MG63 (cell line): Measurements from ENCODE around the gene RIPOR2. TPM values are rescaled to one million over a fixed set of nuclear protein-coding genes. Genes with fewer than 3 reads are reported as not detected.
A peak's percentile ranks its signal among the peaks of the same experiment; 100 is the strongest.

Experiments
- DNase-seq: peaks from one replicate; pipeline ENCODE4 v3.0.0-alpha.2; 2020
- H3K27me3 ChIP-seq: fragments of 250-450 bp; sonication (Bioruptor Pico); 2 replicates; pipeline ENCODE4 v1.5.1; 2020; ENCODE audit warnings: mild to moderate bottlenecking, moderate library complexity
- H3K36me3 ChIP-seq: fragments of 250-450 bp; sonication (Bioruptor Pico); 2 replicates; pipeline ENCODE4 v1.5.1; 2020; ENCODE audit warnings: mild to moderate bottlenecking, moderate library complexity
- H3K4me3 ChIP-seq: fragments of 250-450 bp; sonication (Bioruptor Pico); 2 replicates; pipeline ENCODE4 v1.5.1; 2020; ENCODE audit warnings: mild to moderate bottlenecking, moderate library complexity
- H3K9me3 ChIP-seq: fragments of 250-450 bp; sonication (Bioruptor Pico); 2 replicates; pipeline ENCODE4 v1.5.1; 2020; ENCODE audit warnings: mild to moderate bottlenecking, moderate library complexity
- total RNA-seq: library from RNA; depleted of rRNA; stranded (reverse); fragments of >200 nt; shearing (Covaris generic); gene quantifications from 2 replicates; pipeline ENCODE4 v1.2.3, GENCODE V29; 2014; ENCODE audit warnings: low replicate concordance

Gene RIPOR2
- total RNA-seq, 1 experiment from 2014 or later: 0.40 TPM

DNA sequence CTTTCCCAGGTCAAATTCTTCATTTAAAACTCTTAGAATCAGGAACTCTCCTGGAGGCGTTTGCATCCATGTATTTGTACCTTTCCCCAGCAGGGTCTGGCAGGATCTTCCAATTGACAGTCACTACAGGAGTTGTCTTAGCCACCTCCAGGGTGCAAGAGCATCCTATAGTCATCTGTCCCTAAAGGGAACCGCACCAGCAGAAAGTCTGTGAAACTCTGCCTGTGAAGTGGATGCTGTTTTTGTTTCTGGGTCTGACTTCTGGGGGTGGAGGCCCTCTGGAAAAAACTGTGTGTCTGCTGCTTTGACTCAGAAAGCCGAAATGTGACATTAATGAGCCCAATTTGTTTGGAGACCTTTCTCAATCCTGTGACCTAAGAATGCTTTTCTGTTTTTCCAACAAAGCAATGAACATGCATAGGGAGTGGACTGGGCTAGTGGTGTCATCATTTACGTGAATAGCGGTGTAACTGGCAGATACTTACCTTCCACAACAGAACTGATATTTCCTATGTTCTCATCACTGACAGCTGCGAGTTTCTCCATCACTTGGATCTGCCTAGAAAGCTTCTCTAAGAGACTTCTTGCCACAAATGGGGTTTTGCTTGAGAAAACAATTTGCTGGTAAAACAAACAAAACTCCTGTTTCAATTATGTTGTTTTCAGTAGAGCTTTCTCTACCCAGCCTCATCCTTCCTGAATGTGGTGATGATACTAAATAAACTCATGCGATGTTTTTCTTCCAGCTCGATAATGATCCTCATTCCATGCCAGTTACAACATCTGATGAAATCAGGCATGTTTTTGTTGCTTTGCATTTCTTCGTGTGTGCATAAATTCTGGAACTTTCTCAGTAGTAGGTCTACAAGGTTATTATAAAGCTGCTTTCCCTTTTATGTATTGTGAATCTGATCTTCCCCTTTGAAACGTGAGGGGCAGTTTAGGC lies 103.7 kb downstream of the RIPOR2 start:
- no peak for DNase-seq
- no peaks in the 10 kb centered on the region for H3K27me3 ChIP-seq
- no peaks in the 10 kb centered on the region for H3K9me3 ChIP-seq
- H3K4me3 ChIP-seq: no peak overlapping the region
- no peaks in the 10 kb centered on the region for H3K36me3 ChIP-seq

GRCh38 chr6:24829657-24830056 lies 106.1 kb downstream of the RIPOR2 start:
- no peaks in the 10 kb centered on the region for H3K27me3 ChIP-seq
- no peak overlapping the region for H3K4me3 ChIP-seq
- H3K9me3 ChIP-seq: no peaks in the 10 kb centered on the region
- no peaks in the 10 kb centered on the region for H3K36me3 ChIP-seq
- no peak for DNase-seq

- H3K36me3 ChIP-seq: no peaks in the 10 kb centered on the region
- no peaks in the 10 kb centered on the region for H3K27me3 ChIP-seq
- DNase-seq: no peak
- no peak overlapping the region for H3K4me3 ChIP-seq
- H3K9me3 ChIP-seq: no peaks in the 10 kb centered on the region
Measured at GRCh38 chr6:24827970-24828369, 107.8 kb downstream of the RIPOR2 start.

GRCh38 chr6:24827162-24827561 lies 108.6 kb downstream of the RIPOR2 start:
- no peak overlapping the region for H3K4me3 ChIP-seq
- H3K9me3 ChIP-seq: no peaks in the 10 kb centered on the region
- no peak for DNase-seq
- no peaks in the 10 kb centered on the region for H3K36me3 ChIP-seq
- no peaks in the 10 kb centered on the region for H3K27me3 ChIP-seq

- H3K9me3 ChIP-seq: no peaks in the 10 kb centered on the region
- H3K4me3 ChIP-seq: no peak overlapping the region
- H3K36me3 ChIP-seq: no peaks in the 10 kb centered on the region
- DNase-seq: no peak
- no peaks in the 10 kb centered on the region for H3K27me3 ChIP-seq
Measured at GRCh38 chr6:24825130-24825630, 110.6 kb downstream of the RIPOR2 start.

DNA sequence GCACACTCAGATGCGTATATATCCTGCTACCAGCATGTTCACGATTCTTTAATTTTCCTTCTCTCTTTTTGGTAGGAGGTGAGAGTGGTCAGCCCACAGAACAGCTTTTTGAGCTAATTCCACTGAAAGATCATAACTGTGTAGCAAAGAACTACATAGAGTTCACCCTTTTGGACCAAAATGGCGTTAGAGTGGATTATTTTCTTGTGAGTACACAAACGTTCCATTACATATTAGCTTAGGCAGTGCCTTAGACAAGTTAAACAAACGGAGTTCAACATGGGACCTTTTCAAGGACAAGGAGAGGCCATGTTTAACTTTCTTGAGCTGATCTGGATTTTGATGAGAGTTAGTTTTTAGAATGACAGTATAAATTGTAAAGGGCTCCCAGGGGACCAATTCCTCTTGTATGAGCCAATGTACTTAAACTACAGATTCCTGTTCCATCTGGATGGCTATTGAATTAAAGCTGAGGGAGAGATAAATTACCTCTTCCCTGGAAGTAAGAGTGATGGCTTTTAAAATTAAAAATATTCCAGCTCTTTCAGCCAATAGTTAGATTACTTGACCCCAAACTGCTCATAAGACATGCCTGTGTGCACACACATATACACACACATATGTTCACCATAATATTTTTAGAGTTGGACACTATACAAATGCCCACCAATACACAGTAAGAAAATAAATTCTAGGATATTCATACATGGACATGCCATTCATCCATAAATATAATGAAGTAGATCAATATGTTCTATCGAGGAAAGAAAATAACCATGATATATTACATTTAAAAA lies 111.4 kb downstream of the RIPOR2 start:
- Histone ChIP-seq H3K36me3 (no peaks in the 10 kb centered on the region), H3K27me3 (no peaks in the 10 kb centered on the region)

GRCh38 chr6:24823185-24823584 lies 112.6 kb downstream of the RIPOR2 start:
- Histone ChIP-seq H3K36me3 (no peaks in the 10 kb centered on the region), H3K9me3 (no peaks in the 10 kb centered on the region), H3K4me3 (no peak overlapping the region), H3K27me3 (no peaks in the 10 kb centered on the region)
- no peak for DNase-seq

More for the DNA sequence above, 111.4 kb downstream of the RIPOR2 start:
- H3K4me3 ChIP-seq: no peak overlapping the region
- H3K9me3 ChIP-seq: no peaks in the 10 kb centered on the region
- no peak for DNase-seq

DNA sequence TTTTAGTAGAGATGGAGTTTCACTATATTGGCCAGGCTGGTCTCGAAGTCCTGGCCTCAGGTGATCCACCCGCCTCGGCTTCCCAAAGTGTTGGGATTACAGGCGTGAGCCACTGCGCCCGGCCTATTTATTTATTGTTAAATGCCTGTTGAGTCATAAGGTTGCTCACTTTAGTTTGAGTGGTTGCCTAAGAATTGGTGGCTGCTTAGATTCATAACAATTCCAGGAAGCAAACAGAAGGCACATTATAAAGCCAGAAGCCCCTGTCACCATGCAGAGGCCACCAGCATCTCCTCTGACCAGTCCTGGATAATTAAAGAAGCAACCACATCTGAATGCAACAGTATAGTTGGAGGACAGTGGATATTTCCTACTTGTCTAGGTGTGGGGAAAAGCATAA lies 113.1 kb downstream of the RIPOR2 start:
- Histone ChIP-seq H3K27me3 (no peaks in the 10 kb centered on the region), H3K36me3 (no peaks in the 10 kb centered on the region), H3K4me3 (no peak overlapping the region), H3K9me3 (no peaks in the 10 kb centered on the region)
- peak; percentile 10 for DNase-seq

- Histone ChIP-seq H3K27me3 (no peaks in the 10 kb centered on the region), H3K9me3 (no peaks in the 10 kb centered on the region), H3K4me3 (no peak overlapping the region), H3K36me3 (no peaks in the 10 kb centered on the region)
- DNase-seq: no peak
Measured at GRCh38 chr6:24821860-24822444, 113.8 kb downstream of the RIPOR2 start.

GRCh38 chr6:24818346-24818745 lies 117.4 kb downstream of the RIPOR2 start:
- no peaks in the 10 kb centered on the region for H3K9me3 ChIP-seq
- no peaks in the 10 kb centered on the region for H3K27me3 ChIP-seq
- no peak overlapping the region for H3K4me3 ChIP-seq
- DNase-seq: no peak
- H3K36me3 ChIP-seq: no peaks in the 10 kb centered on the region

DNA sequence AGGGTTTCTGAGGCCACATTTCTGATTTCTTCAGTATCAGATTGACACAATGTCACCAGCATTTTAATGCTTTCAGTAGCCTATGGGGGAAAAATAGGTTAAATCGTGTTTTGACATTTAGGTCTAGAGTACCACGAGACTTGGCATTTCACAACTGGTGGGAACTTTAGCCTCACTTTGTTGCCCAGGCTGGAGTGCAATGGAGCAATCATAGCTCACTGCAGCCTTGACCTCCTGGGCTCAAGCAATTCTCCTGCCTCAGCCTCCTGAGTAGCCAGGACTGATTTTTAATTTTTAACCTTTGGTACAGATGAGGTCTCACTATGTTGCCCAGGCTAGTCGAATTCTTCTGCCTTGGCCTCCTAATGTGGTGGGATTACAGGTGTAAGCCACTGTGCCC lies 126.0 kb downstream of the RIPOR2 start:
- H3K4me3 ChIP-seq: no peak overlapping the region
- no peaks in the 10 kb centered on the region for H3K36me3 ChIP-seq
- no peak for DNase-seq
- H3K27me3 ChIP-seq: no peaks in the 10 kb centered on the region
- H3K9me3 ChIP-seq: no peaks in the 10 kb centered on the region

GRCh38 chr6:24807584-24807983 lies 128.2 kb downstream of the RIPOR2 start:
- DNase-seq: no peak
- no peaks in the 10 kb centered on the region for H3K36me3 ChIP-seq
- H3K9me3 ChIP-seq: no peaks in the 10 kb centered on the region
- no peaks in the 10 kb centered on the region for H3K27me3 ChIP-seq
- H3K4me3 ChIP-seq: no peak overlapping the region

DNA sequence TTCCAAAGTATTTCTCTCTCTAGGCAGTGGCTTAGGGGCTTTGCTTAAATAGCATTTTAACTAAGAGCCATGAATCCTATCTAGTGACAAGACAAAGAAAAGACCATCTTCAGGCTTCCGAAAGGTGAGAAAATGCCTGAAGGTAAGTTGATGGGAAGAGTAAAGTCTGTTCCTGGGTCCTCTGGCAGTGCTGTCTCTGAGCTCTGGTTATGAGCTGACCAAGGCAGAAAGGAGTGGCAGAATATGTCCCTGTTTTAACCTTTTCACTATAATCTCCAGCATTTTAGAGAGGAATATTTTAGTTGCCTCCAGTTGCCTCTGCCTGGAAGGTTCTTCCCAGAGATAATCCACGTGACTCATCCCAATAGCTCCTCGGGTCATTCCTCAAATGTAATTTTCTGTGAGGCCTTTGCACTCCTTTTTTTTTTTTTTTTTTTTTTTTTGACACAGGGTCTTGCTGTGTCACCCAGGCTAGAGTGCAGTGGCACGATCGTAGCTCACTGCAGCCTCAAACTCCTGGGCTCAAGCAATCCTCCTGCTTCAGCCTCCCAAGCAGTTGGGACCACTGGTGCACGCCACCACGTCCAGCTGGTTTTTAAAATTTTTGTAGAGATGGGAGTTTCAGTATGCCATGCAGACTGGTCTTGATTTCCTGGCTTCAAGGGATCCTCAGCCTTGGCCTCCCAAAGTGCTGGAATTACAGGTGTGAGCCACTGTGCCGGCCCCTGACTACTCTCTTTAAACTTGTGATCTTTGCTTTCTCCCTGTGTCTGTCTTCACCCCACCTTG lies 133.3 kb downstream of the RIPOR2 start:
- peak; percentile 20 for DNase-seq
- no peaks in the 10 kb centered on the region for H3K9me3 ChIP-seq

DNA sequence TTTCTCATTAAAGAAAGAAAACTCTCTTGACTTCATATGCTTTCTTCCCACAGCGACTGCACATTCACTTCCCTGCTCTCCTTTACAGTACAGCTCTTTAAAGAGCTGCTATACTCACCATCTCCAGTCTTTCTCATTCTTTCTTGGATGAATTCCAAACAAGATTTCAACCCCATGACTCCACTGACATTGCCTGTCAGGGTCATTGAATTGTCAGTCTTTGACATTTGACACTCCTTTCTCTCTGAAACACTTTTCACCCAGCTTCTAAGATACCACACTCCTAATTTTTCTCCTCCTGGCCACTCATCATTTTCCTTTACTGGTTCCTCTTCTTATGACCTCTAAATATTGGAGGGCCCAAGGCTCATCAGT lies 136.2 kb downstream of the RIPOR2 start:
- no peaks in the 10 kb centered on the region for H3K27me3 ChIP-seq
- H3K4me3 ChIP-seq: no peak overlapping the region
- no peaks in the 10 kb centered on the region for H3K36me3 ChIP-seq
- DNase-seq: no peak
- H3K9me3 ChIP-seq: no peaks in the 10 kb centered on the region

More for the DNA sequence above, 133.3 kb downstream of the RIPOR2 start:
- Histone ChIP-seq H3K36me3 (no peaks in the 10 kb centered on the region), H3K4me3 (no peak overlapping the region), H3K27me3 (no peaks in the 10 kb centered on the region)

DNA sequence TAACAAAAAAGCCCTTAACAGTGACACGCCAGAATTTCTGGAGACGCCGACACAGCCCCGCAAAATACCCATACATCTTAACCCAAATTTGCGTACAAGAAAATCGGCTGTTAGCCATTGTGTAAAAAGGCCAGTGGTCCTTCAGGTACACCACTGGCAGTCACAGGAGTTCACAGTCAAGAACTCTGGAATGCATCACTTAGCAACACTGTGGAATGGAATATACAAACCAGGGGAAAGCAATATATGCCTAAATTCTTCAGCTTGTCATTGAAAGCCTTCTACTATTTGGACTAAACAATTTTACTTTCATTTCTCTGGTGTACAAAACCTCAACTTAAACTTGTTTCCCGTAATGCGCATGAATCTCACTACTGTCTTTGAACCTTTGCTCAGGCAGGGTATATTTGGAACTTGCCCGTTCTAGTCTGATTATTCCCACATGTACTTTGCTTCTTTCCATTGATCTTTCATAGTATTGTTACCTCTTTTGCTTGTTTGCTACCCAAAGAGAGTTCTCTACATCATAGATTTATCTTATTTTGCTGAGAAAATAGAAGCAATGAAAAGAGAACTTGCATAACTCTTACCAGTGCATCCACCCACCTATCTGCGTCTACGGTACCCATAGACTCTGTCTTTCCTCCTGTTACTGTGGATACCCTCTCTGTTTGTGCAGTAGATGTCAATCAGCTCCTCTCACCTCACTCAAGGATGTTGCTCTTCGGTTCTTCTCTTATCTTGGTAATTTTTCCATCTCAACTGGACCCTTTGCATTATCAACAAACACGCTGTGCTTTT lies 136.8 kb downstream of the RIPOR2 start, which contains the start of gene ARMH2:
Gene ARMH2, minus strand, starts transcription at position 178 of the 801 bp plus-strand sequence. Its CDS starts 60 bp downstream, at position 118.
- Histone ChIP-seq H3K9me3 (no peaks in the 10 kb centered on the region), H3K4me3 (no peak within 1 kb of the TSS), H3K27me3 (no peaks in the 10 kb centered on the region), H3K36me3 (no peaks in the 10 kb centered on the region)
- DNase-seq: no peak
